ENCODE results near the gene INPP4B. TPM values are rescaled to one million over a fixed set of nuclear protein-coding genes. Genes with fewer than 3 reads are reported as not detected.

The INPP4B gene
- total RNA-seq, 2 experiments from 2014 or later: not detected

DNA sequence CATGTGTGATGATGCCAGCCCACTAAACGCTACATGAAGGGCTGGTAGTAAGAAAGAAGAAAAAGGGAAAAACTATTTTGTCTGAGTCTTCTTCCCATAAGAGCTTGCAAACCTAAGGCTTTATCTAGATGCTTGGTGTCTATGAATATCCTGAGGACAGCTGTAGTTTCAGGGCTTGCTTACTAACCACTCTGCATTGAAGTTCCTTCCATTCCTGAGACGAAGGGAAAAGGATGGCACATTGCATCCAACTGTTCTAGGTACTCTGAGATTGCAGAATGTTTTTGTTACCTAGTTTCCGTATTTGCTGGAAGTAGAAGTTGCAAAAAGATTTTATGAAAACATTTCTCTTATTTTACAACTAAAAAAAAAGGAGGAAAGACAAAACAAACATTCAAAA lies 665.1 kb downstream of the INPP4B start:
- Histone ChIP-seq H3K9me2 (ENCODE audit: insufficient read depth, low read length) (no peaks in the 10 kb centered on the region), H3K4me2 (ENCODE audit: low read length) (no peak overlapping the region), H3K4me1 (ENCODE audit: insufficient read depth, low read length, poor library complexity, severe bottlenecking) (no peaks in the 10 kb centered on the region), H3K4me3 (ENCODE audit: low read depth, low read length, poor library complexity, severe bottlenecking) (no peak overlapping the region), H2AFZ (ENCODE audit: low read length) (no peak overlapping the region), H3K36me3 (ENCODE audit: insufficient read depth, low read length) (no peaks in the 10 kb centered on the region), H3K9me3 (ENCODE audit: low read length) (no peaks in the 10 kb centered on the region), H3K79me2 (ENCODE audit: insufficient read depth, low read depth, low read length) (no peaks in the 10 kb centered on the region), H3K27ac (ENCODE audit: low read depth, low read length, poor library complexity, severe bottlenecking) (no peak overlapping the region), H4K20me1 (ENCODE audit: insufficient read depth, low read length) (no peaks in the 10 kb centered on the region)
- DNase-seq (ENCODE audit: low spot score): no peak
- CTCF ChIA-PET (ENCODE audit: unreplicated experiment): no interaction called here
- POLR2A ChIA-PET: no interaction called here
- no TSS peak for BruUV-seq (replicated peaks)
- TF ChIP-seq, protein P1, sequence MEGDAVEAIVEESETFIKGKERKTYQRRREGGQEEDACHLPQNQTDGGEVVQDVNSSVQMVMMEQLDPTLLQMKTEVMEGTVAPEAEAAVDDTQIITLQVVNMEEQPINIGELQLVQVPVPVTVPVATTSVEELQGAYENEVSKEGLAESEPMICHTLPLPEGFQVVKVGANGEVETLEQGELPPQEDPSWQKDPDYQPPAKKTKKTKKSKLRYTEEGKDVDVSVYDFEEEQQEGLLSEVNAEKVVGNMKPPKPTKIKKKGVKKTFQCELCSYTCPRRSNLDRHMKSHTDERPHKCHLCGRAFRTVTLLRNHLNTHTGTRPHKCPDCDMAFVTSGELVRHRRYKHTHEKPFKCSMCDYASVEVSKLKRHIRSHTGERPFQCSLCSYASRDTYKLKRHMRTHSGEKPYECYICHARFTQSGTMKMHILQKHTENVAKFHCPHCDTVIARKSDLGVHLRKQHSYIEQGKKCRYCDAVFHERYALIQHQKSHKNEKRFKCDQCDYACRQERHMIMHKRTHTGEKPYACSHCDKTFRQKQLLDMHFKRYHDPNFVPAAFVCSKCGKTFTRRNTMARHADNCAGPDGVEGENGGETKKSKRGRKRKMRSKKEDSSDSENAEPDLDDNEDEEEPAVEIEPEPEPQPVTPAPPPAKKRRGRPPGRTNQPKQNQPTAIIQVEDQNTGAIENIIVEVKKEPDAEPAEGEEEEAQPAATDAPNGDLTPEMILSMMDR (conservative IDR thresholded peaks at IDR 0.05; ENCODE audit: low read length): no peak
- no peak for TF ChIP-seq EZH2phosphoT487 (IDR thresholded peaks at IDR 0.05; ENCODE audit: borderline replicate concordance, low read depth, low read length)
- intact Hi-C loops (cut with micrococcal nuclease; ENCODE audit: unreplicated experiment): no loop called here

DNA sequence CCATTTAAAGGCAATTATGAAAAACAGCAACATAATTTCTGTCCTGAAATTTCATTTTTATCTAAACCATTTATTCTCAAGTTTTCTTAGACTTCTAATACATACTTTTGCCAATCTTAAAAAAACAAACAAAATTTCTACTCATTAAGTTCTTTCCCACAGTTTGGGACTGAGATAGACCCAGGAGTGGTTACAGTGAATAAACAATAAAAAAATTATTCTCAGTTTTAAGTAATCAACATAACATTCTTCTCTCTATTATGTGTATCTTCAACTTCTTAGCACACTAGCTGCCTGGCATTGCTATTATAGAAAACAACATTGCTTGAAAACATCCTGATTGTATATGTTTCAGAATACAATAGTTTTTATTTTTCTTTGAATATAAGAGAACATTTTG lies 676.9 kb downstream of the INPP4B start:
- Histone ChIP-seq H3K4me3 (ENCODE audit: low read depth, low read length, poor library complexity, severe bottlenecking) (no peak overlapping the region), H3K4me1 (ENCODE audit: insufficient read depth, low read length, poor library complexity, severe bottlenecking) (no peaks in the 10 kb centered on the region), H3K27ac (ENCODE audit: low read depth, low read length, poor library complexity, severe bottlenecking) (no peak overlapping the region), H3K4me2 (ENCODE audit: low read length) (no peak overlapping the region), H3K9me3 (ENCODE audit: low read length) (no peaks in the 10 kb centered on the region), H2AFZ (ENCODE audit: low read length) (no peak overlapping the region), H4K20me1 (ENCODE audit: insufficient read depth, low read length) (no peaks in the 10 kb centered on the region), H3K79me2 (ENCODE audit: insufficient read depth, low read depth, low read length) (no peaks in the 10 kb centered on the region), H3K9me2 (ENCODE audit: insufficient read depth, low read length) (no peaks in the 10 kb centered on the region), H3K36me3 (ENCODE audit: insufficient read depth, low read length) (no peaks in the 10 kb centered on the region)
- DNase-seq (ENCODE audit: low spot score): no peak
- intact Hi-C loops (cut with micrococcal nuclease; ENCODE audit: unreplicated experiment): no loop called here
- TF ChIP-seq EZH2phosphoT487 (IDR thresholded peaks at IDR 0.05; ENCODE audit: borderline replicate concordance, low read depth, low read length): no peak
- TF ChIP-seq, protein P1 (conservative IDR thresholded peaks at IDR 0.05; ENCODE audit: low read length): no peak
- ChIA-PET CTCF (ENCODE audit: unreplicated experiment) (no interaction called here), POLR2A (no interaction called here)
- no TSS peak for BruUV-seq (replicated peaks)

DNA sequence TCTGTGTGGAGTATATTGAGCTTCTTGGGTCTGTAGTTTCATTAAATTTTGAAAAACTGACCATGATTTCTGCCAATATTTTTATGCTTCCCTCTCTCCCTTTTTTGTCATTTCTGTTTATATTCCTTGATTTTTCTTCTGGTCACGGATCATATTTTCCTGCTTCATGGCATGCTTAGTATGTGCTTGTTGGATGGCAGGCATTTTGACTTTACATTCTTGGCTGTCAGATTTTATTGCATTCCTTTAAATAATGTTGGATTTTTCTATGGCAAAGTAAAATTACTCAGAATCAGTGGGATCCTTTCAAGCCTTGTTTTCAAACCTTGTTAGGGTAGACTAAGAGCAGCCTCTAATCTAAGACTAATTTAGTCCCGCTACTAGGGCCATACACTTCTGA lies 677.9 kb downstream of the INPP4B start:
- Histone ChIP-seq H3K79me2 (ENCODE audit: insufficient read depth, low read depth, low read length) (no peaks in the 10 kb centered on the region), H3K9me2 (ENCODE audit: insufficient read depth, low read length) (no peaks in the 10 kb centered on the region), H2AFZ (ENCODE audit: low read length) (no peak overlapping the region), H4K20me1 (ENCODE audit: insufficient read depth, low read length) (no peaks in the 10 kb centered on the region), H3K36me3 (ENCODE audit: insufficient read depth, low read length) (no peaks in the 10 kb centered on the region), H3K4me3 (ENCODE audit: low read depth, low read length, poor library complexity, severe bottlenecking) (no peak overlapping the region), H3K4me2 (ENCODE audit: low read length) (no peak overlapping the region), H3K9me3 (ENCODE audit: low read length) (no peaks in the 10 kb centered on the region), H3K27ac (ENCODE audit: low read depth, low read length, poor library complexity, severe bottlenecking) (no peak overlapping the region), H3K4me1 (ENCODE audit: insufficient read depth, low read length, poor library complexity, severe bottlenecking) (no peaks in the 10 kb centered on the region)
- ChIA-PET CTCF (ENCODE audit: unreplicated experiment) (no interaction called here), POLR2A (no interaction called here)
- TF ChIP-seq, protein P1 (conservative IDR thresholded peaks at IDR 0.05; ENCODE audit: low read length): no peak
- no peak for TF ChIP-seq EZH2phosphoT487 (IDR thresholded peaks at IDR 0.05; ENCODE audit: borderline replicate concordance, low read depth, low read length)
- no peak for DNase-seq (ENCODE audit: low spot score)
- no TSS peak for BruUV-seq (replicated peaks)
- intact Hi-C loops (cut with micrococcal nuclease; ENCODE audit: unreplicated experiment): no loop called here
